GM10266 (cell line): Measurements from ENCODE around the gene LACTBL1.

ENCODE experiments used
- DNase-seq: peaks from one replicate; pipeline ENCODE4 v3.0.0; 2012; ENCODE audit errors: extremely low spot score
- CTCF ChIP-seq: IDR thresholded peaks from 2 replicates; pipeline ENCODE4 v1.5.1; 2012; ENCODE audit warnings: mild to moderate bottlenecking, low read depth; ENCODE audit not compliant: control insufficient read depth, insufficient read depth; ENCODE audit errors: missing control alignments

LACTBL1 gene

GRCh38 chr1:22906968-22907367 lies 65.7 kb downstream of the LACTBL1 start:
- TF ChIP-seq CTCF: no peak
- DNase-seq: no peak

GRCh38 chr1:22903113-22903512 lies 69.6 kb downstream of the LACTBL1 start:
- no peak for DNase-seq
- no peak for TF ChIP-seq CTCF
